HepG2 (cell line): ENCODE results near the gene IKZF5. TPM values are rescaled to one million over a fixed set of nuclear protein-coding genes. Genes with fewer than 3 reads are reported as not detected.

ENCODE experiments used
- DNMT3B ChIP-seq: conservative IDR thresholded peaks from 2 replicates; pipeline ENCODE4 v1.6.1; 2016; ENCODE audit warnings: missing biosample characterization, control low read depth
- DPF2 ChIP-seq: sonication (generic); formaldehyde crosslinking; IDR thresholded peaks from 2 replicates; pipeline ENCODE4 v1.4.0; 2020; ENCODE audit warnings: mild to moderate bottlenecking, low read depth, missing genetic modification reagents, borderline replicate concordance
- GLI4 ChIP-seq: sonication (generic); formaldehyde crosslinking; IDR thresholded peaks from 2 replicates; pipeline ENCODE4 v1.5.1; 2020; ENCODE audit warnings: missing genetic modification reagents, mild to moderate bottlenecking, moderate library complexity, borderline replicate concordance
- JUN ChIP-seq: sonication (generic); formaldehyde crosslinking; IDR thresholded peaks from 2 replicates; pipeline ENCODE4 v1.4.0; 2020; ENCODE audit warnings: mild to moderate bottlenecking, missing genetic modification reagents
- MTA1 ChIP-seq: sonication (generic); formaldehyde crosslinking; IDR thresholded peaks from 2 replicates; pipeline ENCODE4 v1.4.0; 2020; ENCODE audit warnings: missing genetic modification reagents, mild to moderate bottlenecking, borderline replicate concordance
- MTF2 ChIP-seq: sonication (generic); formaldehyde crosslinking; IDR thresholded peaks from 2 replicates; pipeline ENCODE4 v1.5.0; 2020; ENCODE audit warnings: missing genetic modification reagents, borderline replicate concordance
- NFE2 ChIP-seq: sonication (generic); formaldehyde crosslinking; IDR thresholded peaks from 2 replicates; pipeline ENCODE4 v1.4.0; 2020; ENCODE audit warnings: missing genetic modification reagents
- NRL ChIP-seq: sonication (generic); formaldehyde crosslinking; IDR thresholded peaks from 2 replicates; pipeline ENCODE4 v1.5.0; 2020; ENCODE audit warnings: missing genetic modification reagents, mild to moderate bottlenecking, moderate library complexity, borderline replicate concordance
- RFX3 ChIP-seq: IDR thresholded peaks from 2 replicates; pipeline ENCODE4 v1.6.1; 2016; ENCODE audit warnings: missing biosample characterization, missing genetic modification reagents
- SMAD3 ChIP-seq: sonication (generic); formaldehyde crosslinking; IDR thresholded peaks from 2 replicates; pipeline ENCODE4 v1.4.0; 2020; ENCODE audit warnings: missing genetic modification reagents
- TBX2 ChIP-seq: sonication (generic); formaldehyde crosslinking; IDR thresholded peaks from 2 replicates; pipeline ENCODE4 v1.5.0; 2020; ENCODE audit warnings: missing genetic modification reagents, mild to moderate bottlenecking, borderline replicate concordance
- XBP1 ChIP-seq: sonication (generic); formaldehyde crosslinking; IDR thresholded peaks from 2 replicates; pipeline ENCODE4 v1.5.0; 2020; ENCODE audit warnings: missing genetic modification reagents
- ZFP82 ChIP-seq: sonication (generic); formaldehyde crosslinking; IDR thresholded peaks from 2 replicates; pipeline ENCODE4 v1.5.1; 2020; ENCODE audit warnings: mild to moderate bottlenecking, missing genetic modification reagents, borderline replicate concordance
- ZNF251 ChIP-seq: sonication (generic); formaldehyde crosslinking; IDR thresholded peaks from 2 replicates; pipeline ENCODE4 v1.9.0; 2021; ENCODE audit warnings: mild to moderate bottlenecking, missing genetic modification reagents
- ZNF354B ChIP-seq: sonication (generic); formaldehyde crosslinking; IDR thresholded peaks from 2 replicates; pipeline ENCODE4 v1.8.0; 2022; ENCODE audit warnings: mild to moderate bottlenecking, missing genetic modification reagents
- ZNF550 ChIP-seq: sonication (generic); formaldehyde crosslinking; IDR thresholded peaks from 2 replicates; pipeline ENCODE4 v1.4.0; 2020; ENCODE audit warnings: mild to moderate bottlenecking, missing genetic modification reagents, borderline replicate concordance
- ZNF556 ChIP-seq: sonication (generic); formaldehyde crosslinking; IDR thresholded peaks from 2 replicates; pipeline ENCODE4 v1.4.0; 2020; ENCODE audit warnings: mild to moderate bottlenecking, missing genetic modification reagents, borderline replicate concordance
- ZNF629 ChIP-seq: sonication (generic); formaldehyde crosslinking; conservative IDR thresholded peaks from 2 replicates; pipeline ENCODE4 v1.5.0; 2020; ENCODE audit warnings: missing genetic modification reagents
- ZSCAN30 ChIP-seq: sonication (generic); formaldehyde crosslinking; IDR thresholded peaks from 2 replicates; pipeline ENCODE4 v1.5.0; 2020; ENCODE audit warnings: mild to moderate bottlenecking, missing genetic modification reagents
- polyA plus RNA-seq, 8 experiments: library from polyadenylated mRNA; depleted of rRNA in 3 of 8; stranded (reverse) in 7 of 8; unstranded in 1 of 8; fragments of >200 nt; fragmentation: Illumina TruSeq in 4 of 8; extraction: Trizol in 4 of 8; gene quantifications; 2 replicates each; pipeline versions ENCODE4 v1.2.1 to v1.2.3, GENCODE V29; 2011 to 2016; ENCODE audit warnings: low read depth in 4 of 8, missing spikeins in 1 of 8, mixed read lengths in 1 of 8; ENCODE audit not compliant: insufficient read depth in 1 of 8
- total RNA-seq, 5 experiments: library from RNA; depleted of rRNA; stranded (reverse); fragments of >200 nt; fragmentation: Illumina TruSeq; extraction: Trizol; gene quantifications; 2 replicates each; pipeline ENCODE4 v1.2.3, GENCODE V29; 2016; ENCODE audit warnings: low read depth in 1 of 5
- TF ChIP-seq, protein P1 (sequence below): sonication (generic); formaldehyde crosslinking; IDR thresholded peaks from 2 replicates; pipeline ENCODE4 v1.5.0; 2020; ENCODE audit warnings: mild to moderate bottlenecking, missing genetic modification reagents, borderline replicate concordance
- TF ChIP-seq, protein P2 (sequence below): fragments of 450-650 bp; IDR thresholded peaks from 2 replicates; pipeline ENCODE4 v1.6.1; 2017; ENCODE audit warnings: mild to moderate bottlenecking
- TF ChIP-seq, protein P3 (sequence below): sonication (generic); formaldehyde crosslinking; IDR thresholded peaks from 2 replicates; pipeline ENCODE4 v1.4.0; 2020; ENCODE audit warnings: mild to moderate bottlenecking, missing genetic modification reagents

The IKZF5 gene
- total and polyA plus RNA-seq, 2 of the 13 experiments (the other 11 are each of a cell fraction or from before 2014, with no cell fraction given) = 3.7 to 12.0 TPM

DNA sequence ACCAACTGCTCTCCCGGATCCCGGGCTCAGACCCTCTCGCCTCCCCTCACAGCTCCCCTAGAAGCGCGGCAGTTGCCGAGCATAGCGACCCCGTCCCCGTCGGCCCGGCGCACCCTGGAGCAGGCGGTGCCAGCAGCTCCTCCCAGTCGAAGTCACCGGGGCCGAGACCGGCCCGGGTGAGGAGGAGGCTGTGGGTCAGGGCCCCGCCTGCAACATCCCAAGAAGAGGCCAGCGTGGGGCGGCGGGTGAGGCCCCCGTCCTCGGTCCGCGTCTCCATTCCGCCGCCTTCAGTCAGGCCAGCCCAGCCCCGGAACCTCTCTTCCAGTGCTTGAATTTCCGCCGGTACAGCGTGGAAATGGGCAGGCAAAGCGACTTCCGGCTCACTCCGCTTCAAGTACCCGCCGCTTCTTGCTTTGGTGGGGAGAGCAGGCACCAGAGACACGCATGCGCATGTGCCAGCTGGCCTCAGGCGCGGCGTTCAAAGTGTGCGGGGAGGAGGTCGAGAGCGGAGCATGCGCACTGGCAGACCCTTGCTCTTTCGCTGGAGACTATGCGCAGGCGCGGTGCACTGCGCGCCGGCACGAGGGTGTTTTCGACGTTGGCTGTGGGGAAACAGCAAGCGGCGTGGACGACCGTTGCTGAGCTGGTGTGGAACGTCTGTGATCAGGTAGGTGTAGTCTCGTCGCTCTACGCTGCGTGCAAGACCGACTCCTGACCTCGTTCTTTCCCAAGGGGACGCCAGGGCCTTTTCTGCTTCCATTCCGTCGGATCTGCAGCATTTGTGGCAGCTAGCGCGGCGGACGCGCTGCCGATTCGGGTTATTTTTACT is 54.5 kb downstream of the IKZF5 start, which contains the start of gene C10orf88 (continued):
- 0 out of 2 replicates have a peak, but pooled peaks have one; percentile 57 for TF ChIP-seq ZFP82 (CRISPR knock-in tag)
- TF ChIP-seq, protein P1, sequence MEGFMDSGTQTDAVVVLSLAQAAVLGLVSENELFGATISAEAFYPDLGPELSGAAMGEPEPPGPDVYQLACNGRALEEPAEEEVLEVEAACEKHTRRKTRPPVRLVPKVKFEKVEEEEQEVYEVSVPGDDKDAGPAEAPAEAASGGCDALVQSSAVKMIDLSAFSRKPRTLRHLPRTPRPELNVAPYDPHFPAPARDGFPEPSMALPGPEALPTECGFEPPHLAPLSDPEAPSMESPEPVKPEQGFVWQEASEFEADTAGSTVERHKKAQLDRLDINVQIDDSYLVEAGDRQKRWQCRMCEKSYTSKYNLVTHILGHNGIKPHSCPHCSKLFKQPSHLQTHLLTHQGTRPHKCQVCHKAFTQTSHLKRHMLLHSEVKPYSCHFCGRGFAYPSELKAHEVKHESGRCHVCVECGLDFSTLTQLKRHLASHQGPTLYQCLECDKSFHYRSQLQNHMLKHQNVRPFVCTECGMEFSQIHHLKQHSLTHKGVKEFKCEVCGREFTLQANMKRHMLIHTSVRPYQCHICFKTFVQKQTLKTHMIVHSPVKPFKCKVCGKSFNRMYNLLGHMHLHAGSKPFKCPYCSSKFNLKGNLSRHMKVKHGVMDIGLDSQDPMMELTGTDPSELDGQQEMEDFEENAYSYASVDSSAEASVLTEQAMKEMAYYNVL = peak; percentile 91
- no peak for TF ChIP-seq RFX3 (CRISPR knock-in tag)
- TF ChIP-seq JUN (CRISPR knock-in tag) = peak; percentile 85
- TF ChIP-seq DNMT3B (CRISPR knock-in tag) = no peak; the same call in 1 of the 2 replicates
- TF ChIP-seq XBP1 = no peak
- peak; percentile 76 for TF ChIP-seq GLI4 (CRISPR knock-in tag)
- TF ChIP-seq, protein P2, sequence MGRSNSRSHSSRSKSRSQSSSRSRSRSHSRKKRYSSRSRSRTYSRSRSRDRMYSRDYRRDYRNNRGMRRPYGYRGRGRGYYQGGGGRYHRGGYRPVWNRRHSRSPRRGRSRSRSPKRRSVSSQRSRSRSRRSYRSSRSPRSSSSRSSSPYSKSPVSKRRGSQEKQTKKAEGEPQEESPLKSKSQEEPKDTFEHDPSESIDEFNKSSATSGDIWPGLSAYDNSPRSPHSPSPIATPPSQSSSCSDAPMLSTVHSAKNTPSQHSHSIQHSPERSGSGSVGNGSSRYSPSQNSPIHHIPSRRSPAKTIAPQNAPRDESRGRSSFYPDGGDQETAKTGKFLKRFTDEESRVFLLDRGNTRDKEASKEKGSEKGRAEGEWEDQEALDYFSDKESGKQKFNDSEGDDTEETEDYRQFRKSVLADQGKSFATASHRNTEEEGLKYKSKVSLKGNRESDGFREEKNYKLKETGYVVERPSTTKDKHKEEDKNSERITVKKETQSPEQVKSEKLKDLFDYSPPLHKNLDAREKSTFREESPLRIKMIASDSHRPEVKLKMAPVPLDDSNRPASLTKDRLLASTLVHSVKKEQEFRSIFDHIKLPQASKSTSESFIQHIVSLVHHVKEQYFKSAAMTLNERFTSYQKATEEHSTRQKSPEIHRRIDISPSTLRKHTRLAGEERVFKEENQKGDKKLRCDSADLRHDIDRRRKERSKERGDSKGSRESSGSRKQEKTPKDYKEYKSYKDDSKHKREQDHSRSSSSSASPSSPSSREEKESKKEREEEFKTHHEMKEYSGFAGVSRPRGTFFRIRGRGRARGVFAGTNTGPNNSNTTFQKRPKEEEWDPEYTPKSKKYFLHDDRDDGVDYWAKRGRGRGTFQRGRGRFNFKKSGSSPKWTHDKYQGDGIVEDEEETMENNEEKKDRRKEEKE = no peak
- no peak for TF ChIP-seq DPF2 (CRISPR knock-in tag)
- TF ChIP-seq TBX2 (CRISPR knock-in tag) = peak; percentile 94
- TF ChIP-seq ZNF251 (CRISPR knock-in tag) = peak; percentile 90; the same call in 1 of the 2 replicates
- TF ChIP-seq, protein P3, sequence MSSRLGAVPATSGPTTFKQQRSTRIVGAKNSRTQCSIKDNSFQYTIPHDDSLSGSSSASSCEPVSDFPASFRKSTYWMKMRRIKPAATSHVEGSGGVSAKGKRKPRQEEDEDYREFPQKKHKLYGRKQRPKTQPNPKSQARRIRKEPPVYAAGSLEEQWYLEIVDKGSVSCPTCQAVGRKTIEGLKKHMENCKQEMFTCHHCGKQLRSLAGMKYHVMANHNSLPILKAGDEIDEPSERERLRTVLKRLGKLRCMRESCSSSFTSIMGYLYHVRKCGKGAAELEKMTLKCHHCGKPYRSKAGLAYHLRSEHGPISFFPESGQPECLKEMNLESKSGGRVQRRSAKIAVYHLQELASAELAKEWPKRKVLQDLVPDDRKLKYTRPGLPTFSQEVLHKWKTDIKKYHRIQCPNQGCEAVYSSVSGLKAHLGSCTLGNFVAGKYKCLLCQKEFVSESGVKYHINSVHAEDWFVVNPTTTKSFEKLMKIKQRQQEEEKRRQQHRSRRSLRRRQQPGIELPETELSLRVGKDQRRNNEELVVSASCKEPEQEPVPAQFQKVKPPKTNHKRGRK (CRISPR knock-in tag) = no peak; the same call in 1 of the 2 replicates
- TF ChIP-seq MTF2 (CRISPR knock-in tag) = peak; percentile 20; the same call in 1 of the 2 replicates
- TF ChIP-seq ZNF556 = peak; percentile 98
- TF ChIP-seq ZNF354B (CRISPR knock-in tag) = no peak; the same call in 1 of the 2 replicates
- TF ChIP-seq ZSCAN30 = peak; percentile 85
- peak; percentile 89 for TF ChIP-seq MTA1 (CRISPR knock-in tag)
- peak; percentile 40; the same call in 1 of the 2 replicates for TF ChIP-seq ZNF629
- peak; percentile 11 for TF ChIP-seq NFE2
- peak; percentile 98 for TF ChIP-seq NRL (CRISPR knock-in tag)
- no peak for TF ChIP-seq ZNF550 (CRISPR knock-in tag)
- peak; percentile 87 for TF ChIP-seq SMAD3 (CRISPR knock-in tag)
